HG03575 (cell line): Measurements from ENCODE around the gene ZNF230.

ENCODE experiments used
- ATAC-seq: cut with Tn5 transposase; IDR thresholded peaks from one replicate; pipeline ENCODE4 v1.9.1; 2021; ENCODE audit not compliant: unreplicated experiment, insufficient number of reproducible peaks, low FRiP score; ENCODE audit errors: extremely low read depth

Gene ZNF230

GRCh38 chr19:44002566-44003460 is at the start of gene ZNF230:
Gene ZNF230, plus strand, starts transcription at chr19:44002957. Its CDS starts 4,122 bp downstream, at chr19:44007079.
- ATAC-seq, result peak; percentile 69

- ATAC-seq, result no peak
These were observed 45.9 kb upstream of the ZNF230 start for GRCh38 chr19:43956827-43957226.

DNA sequence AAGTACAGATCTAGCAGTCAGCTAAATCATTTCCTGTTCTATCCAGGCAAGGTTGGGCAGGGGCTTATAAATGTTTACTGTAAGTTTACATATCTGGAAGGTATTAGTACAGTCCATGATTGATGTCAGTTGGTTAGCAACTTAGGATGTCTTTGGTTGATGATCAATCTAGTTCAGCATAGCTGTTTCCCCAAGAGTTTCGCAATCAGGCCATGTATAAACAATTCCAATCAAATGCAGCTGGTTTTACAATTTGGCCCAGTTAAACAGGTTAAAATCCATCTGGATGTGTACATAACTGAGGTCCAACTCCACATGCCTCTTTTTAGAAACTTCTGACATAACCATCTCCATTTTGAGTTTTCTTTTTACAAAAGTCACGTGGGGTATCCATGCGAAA is 44.9 kb upstream of the ZNF230 start:
- ATAC-seq, result no peak

DNA sequence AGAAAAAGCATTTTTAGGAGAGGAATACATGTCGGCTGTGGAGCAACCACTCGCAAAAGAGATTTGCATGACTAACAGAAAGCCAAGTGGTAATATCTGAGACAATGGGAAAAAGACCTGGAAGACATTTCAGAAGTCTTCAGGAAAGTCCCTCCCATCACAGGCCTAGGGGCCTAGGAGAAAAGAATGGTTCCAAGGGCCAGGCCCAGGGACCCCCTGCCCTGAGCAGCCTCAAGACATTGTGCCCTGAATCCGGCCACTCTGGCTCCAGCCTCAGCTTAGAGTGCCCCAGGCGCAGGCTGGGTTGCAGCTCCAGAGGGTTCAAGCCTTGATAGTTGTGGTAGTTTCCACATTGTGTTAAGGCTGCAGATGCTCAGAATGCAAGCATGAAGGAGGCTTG is 42.3 kb upstream of the ZNF230 start:
- ATAC-seq, result no peak

DNA sequence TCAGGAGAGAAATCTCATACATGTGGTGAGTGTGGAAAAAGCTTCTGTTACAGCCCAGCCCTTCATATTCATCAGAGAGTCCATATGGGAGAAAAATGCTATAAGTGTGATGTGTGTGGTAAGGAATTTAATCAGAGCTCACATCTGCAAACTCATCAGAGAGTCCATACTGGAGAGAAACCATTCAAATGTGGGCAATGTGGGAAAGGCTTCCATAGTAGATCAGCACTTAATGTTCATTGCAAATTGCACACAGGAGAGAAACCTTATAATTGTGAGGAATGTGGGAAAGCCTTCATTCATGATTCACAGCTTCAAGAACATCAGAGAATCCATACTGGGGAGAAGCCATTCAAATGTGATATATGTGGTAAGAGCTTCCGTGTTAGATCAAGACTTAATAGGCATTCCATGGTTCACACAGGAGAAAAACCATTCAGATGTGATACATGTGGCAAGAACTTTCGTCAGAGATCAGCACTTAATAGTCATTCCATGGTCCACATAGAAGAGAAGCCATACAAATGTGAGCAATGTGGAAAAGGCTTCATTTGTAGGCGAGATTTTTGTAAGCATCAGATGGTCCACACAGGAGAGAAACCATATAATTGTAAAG is 36.6 kb upstream of the ZNF230 start:
- ATAC-seq, result no peak

DNA sequence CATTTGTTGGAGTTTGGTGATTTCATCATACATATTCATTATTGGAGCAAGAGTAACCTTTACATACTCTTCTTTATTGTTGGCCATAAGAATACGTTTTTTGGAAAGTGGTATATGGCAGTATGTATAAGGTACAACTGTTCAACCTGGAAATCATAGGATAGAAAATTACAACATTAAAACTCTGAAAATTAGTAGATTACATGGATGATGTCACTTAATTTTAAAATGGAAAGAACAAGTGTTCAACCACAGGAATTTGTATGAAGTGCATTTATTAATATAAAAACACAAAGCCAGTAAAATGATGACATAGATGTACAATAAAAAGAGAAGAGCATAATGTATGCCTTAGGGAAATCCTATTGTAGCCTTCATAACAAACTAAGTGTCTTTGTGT is 26.0 kb upstream of the ZNF230 start:
- ATAC-seq, result no peak

DNA sequence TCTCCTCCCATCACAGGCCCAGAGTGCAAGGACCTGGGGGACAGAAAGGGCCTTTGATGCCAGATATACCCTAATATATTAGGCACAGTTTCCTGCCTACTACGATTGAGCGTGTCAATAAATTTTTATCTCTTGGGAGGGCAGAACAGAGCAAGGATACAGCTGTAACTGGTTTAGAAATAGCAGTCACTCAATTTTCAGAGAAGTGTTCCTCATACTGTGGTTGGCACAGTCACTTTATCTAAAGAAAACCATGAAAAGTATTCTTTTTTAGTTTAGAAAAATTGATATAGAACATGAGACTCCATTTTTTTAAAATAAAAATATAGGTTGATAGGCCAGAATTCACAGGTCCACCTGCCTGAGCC is 19.2 kb upstream of the ZNF230 start:
- no peak for ATAC-seq

DNA sequence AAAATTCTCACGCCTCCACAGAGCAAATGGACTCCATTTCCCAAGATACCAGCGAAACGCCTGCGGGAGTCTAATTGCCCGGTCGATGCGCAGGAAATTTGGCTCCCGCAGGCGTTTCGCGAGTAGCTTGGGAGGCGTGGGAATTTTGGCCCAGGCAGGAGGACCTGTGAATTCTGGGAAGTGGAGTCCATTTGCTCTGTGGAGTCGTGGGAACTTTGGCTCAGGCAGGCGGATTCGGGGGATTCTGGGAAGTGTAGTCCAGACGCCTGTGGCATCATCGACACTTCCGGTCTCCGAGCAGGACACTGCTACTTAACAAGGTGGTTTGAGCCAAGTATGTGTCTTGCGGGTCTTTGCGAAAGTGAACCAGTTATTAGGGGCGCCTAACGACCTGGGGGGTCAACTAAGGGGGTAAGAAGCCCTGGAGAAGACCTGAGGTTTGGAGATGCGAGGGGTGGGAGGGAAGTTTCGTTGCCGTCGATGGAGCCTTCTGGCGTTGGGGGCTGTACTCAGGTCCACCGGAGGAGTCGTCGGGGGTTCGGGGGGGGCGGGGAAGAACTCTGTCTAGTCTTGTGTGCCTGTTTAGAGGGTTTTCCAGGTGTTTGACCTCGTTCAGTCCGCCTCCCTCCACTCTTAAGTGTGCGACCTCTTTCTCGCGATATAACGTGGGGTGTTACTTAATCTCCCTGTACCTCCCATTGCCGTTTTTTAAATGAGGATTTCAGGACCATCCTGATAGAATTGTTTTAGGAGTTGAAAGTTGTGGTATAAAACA is 18.7 kb upstream of the ZNF230 start, which contains the start of gene ZNF155:
Gene ZNF155, plus strand, starts transcription at position 277 of the 775 bp plus-strand sequence. CDS start 4,356 bp downstream, outside the sequence.
- ATAC-seq, result no peak

DNA sequence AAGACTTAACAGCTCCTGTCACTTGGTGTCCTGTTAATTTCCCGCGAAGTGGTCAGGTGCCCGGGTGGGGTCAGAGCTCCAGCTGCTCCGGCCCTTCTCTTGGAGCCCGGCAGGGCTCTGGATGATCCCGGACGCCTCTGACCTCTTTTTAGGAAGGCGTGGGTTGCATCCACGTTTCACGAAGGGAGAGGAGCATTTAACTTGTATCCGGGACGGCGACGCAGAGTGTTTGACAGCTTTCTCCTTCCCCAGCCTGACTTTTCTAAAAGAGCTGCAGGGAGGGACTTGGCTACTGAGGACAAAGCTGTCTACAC is 18.1 kb upstream of the ZNF230 start:
- no peak for ATAC-seq

- ATAC-seq, result no peak
These were observed 5.0 kb upstream of the ZNF230 start for GRCh38 chr19:43997631-43998290.

DNA sequence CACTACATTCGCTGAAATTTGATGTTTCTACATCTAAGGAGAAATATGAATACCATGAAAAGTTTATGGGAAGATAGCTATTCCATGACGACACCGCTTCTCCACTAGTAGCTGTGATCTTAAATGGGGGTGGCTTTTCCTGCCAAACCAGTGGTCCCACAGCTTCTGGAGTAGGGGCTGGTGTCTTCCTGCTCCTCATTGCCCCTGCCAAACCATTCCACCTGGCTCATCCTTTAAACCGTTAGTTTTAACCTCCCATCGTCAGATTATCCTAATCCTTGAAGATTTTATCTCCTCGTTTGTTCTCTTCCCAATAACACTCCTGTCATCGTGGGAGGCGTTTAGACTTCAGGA is 568 bp upstream of the ZNF230 start:
- ATAC-seq, result no peak

DNA sequence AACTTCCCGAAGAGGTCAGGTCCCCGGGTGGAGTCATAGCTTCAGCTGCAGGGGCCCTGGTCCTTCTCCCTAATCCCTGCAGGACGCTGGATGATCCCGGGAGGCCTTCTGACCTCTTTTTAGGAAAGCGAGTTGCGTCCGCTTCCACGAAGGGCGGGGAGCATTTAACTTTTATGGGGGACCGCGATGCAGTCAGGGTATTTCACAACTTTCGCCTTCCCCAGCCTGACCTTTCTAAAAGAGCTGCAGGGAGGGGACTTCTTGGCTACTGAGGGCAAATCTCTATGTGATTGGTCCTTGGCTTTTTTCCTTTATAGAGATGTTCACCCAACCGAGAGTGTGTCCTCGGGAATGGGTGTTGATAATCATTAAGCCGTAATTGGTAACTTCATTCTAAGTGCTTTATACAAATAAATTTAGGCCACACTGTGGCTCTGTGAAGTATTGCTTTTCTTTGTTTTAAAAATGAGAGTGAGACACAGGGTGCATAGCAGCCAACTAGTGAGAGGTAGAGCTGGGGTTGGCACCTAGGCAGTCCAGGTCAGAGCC is 778 bp downstream of the ZNF230 start:
- no peak for ATAC-seq

DNA sequence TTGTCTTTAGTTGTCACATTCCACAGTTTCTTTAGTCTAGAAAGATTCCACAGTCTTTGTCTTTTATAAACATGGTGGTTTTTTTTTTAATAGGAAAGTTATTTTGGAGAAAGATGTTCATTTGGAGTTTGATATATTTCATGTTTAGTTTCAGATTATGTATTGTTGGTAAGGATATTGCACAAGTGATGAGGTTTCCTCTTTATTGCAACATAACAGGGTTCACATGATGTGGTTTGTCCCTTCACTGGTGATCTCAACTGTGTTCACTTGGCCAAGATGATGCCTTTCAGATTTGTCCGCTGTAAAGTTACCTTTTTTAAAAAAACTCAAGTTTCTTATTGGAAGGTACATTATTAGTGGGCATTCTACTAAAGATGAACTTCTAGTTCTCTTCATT is 3.2 kb downstream of the ZNF230 start:
- no peak for ATAC-seq

DNA sequence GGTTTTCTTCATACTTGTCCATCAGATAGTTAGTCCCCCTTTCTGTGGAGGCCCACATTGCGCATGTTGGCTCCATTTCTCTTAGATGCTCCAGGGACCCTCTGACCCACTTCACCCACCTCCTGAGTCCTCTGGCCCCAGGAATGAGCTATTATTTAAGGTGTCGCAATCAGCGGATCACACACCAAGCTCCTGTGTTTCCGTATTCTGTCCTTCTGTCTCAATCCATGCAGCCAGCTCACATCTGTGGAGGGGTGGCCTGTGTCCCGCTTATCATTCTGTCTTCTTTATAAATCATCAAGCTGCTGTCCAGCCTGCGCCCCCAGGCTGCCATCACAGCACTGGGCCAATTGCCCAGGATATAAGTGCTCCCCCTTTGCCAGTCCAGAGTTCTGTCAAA is 4.7 kb downstream of the ZNF230 start:
- ATAC-seq, result no peak

DNA sequence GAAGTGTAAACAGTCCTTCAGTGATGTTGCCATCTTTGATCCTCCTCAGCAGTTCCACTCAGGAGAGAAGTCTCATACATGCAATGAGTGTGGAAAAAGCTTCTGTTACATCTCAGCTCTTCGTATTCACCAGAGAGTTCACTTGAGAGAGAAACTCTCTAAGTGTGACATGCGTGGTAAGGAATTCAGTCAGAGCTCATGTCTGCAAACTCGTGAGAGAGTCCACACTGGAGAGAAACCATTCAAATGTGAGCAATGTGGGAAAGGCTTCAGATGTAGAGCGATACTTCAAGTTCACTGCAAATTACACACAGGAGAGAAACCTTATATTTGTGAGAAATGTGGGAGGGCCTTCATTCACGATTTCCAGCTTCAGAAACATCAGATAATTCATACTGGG is 7.7 kb downstream of the ZNF230 start:
- ATAC-seq, result no peak

GRCh38 chr19:44019498-44019897 is 16.7 kb downstream of the ZNF230 start:
- ATAC-seq, result no peak

GRCh38 chr19:44021221-44021620 is 18.5 kb downstream of the ZNF230 start:
- ATAC-seq, result no peak

- ATAC-seq, result no peak
These were observed 22.1 kb downstream of the ZNF230 start for GRCh38 chr19:44024900-44025216.

DNA sequence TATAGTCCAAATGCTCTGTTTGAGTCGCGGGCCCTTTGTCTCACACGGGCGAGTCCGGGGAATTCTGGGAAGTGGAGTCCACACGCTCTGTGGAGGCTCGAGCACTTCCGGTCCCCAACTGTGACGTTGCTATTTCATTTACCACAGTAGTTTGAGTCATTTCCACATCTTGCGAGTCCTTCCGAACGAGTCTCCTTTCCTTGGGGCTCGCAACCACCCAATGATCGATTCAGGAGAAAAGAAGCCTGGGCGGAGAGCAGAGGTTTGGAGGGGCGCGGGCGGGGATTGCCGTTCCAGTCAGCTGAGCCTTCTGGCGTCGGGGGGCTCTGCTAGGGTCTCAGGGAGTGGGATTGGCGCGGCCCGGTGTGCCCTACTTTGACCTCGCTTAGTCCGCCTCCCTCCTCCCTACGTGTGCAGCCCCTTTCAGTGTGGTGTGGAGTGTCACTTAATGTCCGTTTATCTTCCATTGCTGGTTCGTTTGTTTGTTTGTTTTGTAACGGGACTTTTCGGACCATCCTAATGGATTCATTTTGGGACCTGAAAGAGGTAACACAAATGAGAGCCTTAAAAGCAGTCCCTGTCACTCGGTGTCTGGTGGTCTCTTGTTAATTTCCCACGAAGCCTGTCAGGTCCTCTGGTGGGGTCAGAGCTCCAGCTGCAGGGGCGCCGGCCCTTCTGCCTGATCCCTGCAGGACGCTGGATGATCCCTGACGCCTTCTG is 22.6 kb downstream of the ZNF230 start, which contains the start of gene ZNF222:
Gene ZNF222, plus strand, starts transcription at position 163 of the 720 bp plus-strand sequence. Its CDS starts 58 bp downstream, at position 221.
- no peak for ATAC-seq
